WTC11 (cell line): Measurements from ENCODE around the gene MOB1B. TPM values are rescaled to one million over a fixed set of nuclear protein-coding genes. Genes with fewer than 3 reads are reported as not detected.
"Not testable (repeated sequence)": the region's sequence is repeated elsewhere in the genome, so short reads cannot be mapped to it uniquely, and the experiment has no call there.

Experiments
- ATAC-seq: fragments of 200-7000 bp; cut with Tn5 transposase; 2 replicates; pipeline ENCODE4 v1.10.0; 2021; ENCODE audit warnings: mild to moderate bottlenecking, moderate library complexity
- CTCF ChIA-PET: fragments of 300-600 bp; sonication (Branson Sonifier 250); formaldehyde crosslinking; loops from one replicate; lab custom pipeline; 2021; ENCODE audit warnings: antibody characterized with exemption; lab: Charles Lee
- POLR2A ChIA-PET: fragments of 350-600 bp; sonication (Branson Sonifier 250); formaldehyde crosslinking; loops from one replicate; lab custom pipeline; 2021; ENCODE audit warnings: antibody characterized with exemption; lab: Charles Lee
- DNase-seq: peaks from one replicate; pipeline ENCODE4 v3.0.0; 2021; ENCODE audit warnings: low spot score
- H3K27ac Mint-ChIP-seq: 2 replicates; pipeline ENCODE4 v1.8.0; 2021; ENCODE audit warnings: mixed read lengths
- H3K27me3 Mint-ChIP-seq: 2 replicates; pipeline ENCODE4 v1.8.0; 2021; ENCODE audit warnings: low read depth, mild to moderate bottlenecking, moderate library complexity, mixed read lengths
- H3K36me3 Mint-ChIP-seq: 2 replicates; pipeline ENCODE4 v1.8.0; 2021; ENCODE audit warnings: mixed read lengths
- H3K4me1 Mint-ChIP-seq: 2 replicates; pipeline ENCODE4 v1.8.0; 2022; ENCODE audit warnings: mixed read lengths
- H3K4me3 Mint-ChIP-seq: 2 replicates; pipeline ENCODE4 v1.8.0; 2021; ENCODE audit warnings: mild to moderate bottlenecking, moderate library complexity, mixed read lengths
- H3K9me3 Mint-ChIP-seq: 2 replicates; pipeline ENCODE4 v1.8.0; 2021; ENCODE audit warnings: mixed read lengths
- CREM ChIP-seq: sonication (generic); formaldehyde crosslinking; IDR thresholded peaks from 2 replicates; pipeline ENCODE4 v1.8.1; 2022; ENCODE audit warnings: mild to moderate bottlenecking, missing genetic modification reagents, moderate library complexity
- ELF4 ChIP-seq: sonication (generic); formaldehyde crosslinking; IDR thresholded peaks from 2 replicates; pipeline ENCODE4 v1.8.1; 2022; ENCODE audit warnings: low read depth, mild to moderate bottlenecking, moderate library complexity, missing genetic modification reagents
- ERG ChIP-seq: fragments of 250-450 bp; sonication (Bioruptor Pico); IDR thresholded peaks from 2 replicates; pipeline ENCODE4 v1.8.0; 2021; ENCODE audit warnings: mild to moderate bottlenecking
- KAT7 ChIP-seq: sonication (generic); formaldehyde crosslinking; IDR thresholded peaks from 2 replicates; pipeline ENCODE4 v1.8.1; 2023; ENCODE audit warnings: missing genetic modification reagents, mild to moderate bottlenecking, borderline replicate concordance
- MYBL2 ChIP-seq: sonication (generic); formaldehyde crosslinking; IDR thresholded peaks from 2 replicates; pipeline ENCODE4 v1.8.1; 2023; ENCODE audit warnings: mild to moderate bottlenecking, moderate library complexity, missing genetic modification reagents
- NFATC4 ChIP-seq: fragments of 250-450 bp; sonication (Bioruptor Pico); IDR thresholded peaks from 2 replicates; pipeline ENCODE4 v1.9.0; 2021; ENCODE audit warnings: mild to moderate bottlenecking
- NFE2L1 ChIP-seq: sonication (generic); formaldehyde crosslinking; IDR thresholded peaks from 2 replicates; pipeline ENCODE4 v1.8.1; 2023; ENCODE audit warnings: missing genetic modification reagents
- NR1H2 ChIP-seq: sonication (generic); formaldehyde crosslinking; IDR thresholded peaks from 2 replicates; pipeline ENCODE4 v1.9.0; 2021; ENCODE audit warnings: mild to moderate bottlenecking, moderate library complexity, missing genetic modification reagents
- PRDM15 ChIP-seq: sonication (generic); formaldehyde crosslinking; IDR thresholded peaks from 2 replicates; pipeline ENCODE4 v1.8.0; 2022; ENCODE audit warnings: missing genetic modification reagents
- SMAD3 ChIP-seq: sonication (generic); formaldehyde crosslinking; IDR thresholded peaks from 2 replicates; pipeline ENCODE4 v1.8.0; 2022; ENCODE audit warnings: missing genetic modification reagents, mild to moderate bottlenecking, borderline replicate concordance
- STAT6 ChIP-seq: sonication (generic); formaldehyde crosslinking; conservative IDR thresholded peaks from 2 replicates; pipeline ENCODE4 v1.8.1; 2023; ENCODE audit warnings: mild to moderate bottlenecking, low read depth, missing genetic modification reagents, moderate library complexity
- TCF7 ChIP-seq: sonication (generic); formaldehyde crosslinking; IDR thresholded peaks from 2 replicates; pipeline ENCODE4 v1.8.0; 2022; ENCODE audit warnings: mild to moderate bottlenecking, low read depth, missing genetic modification reagents, moderate library complexity
- ZBTB21 ChIP-seq: sonication (generic); formaldehyde crosslinking; IDR thresholded peaks from 2 replicates; pipeline ENCODE4 v1.8.1; 2023; ENCODE audit warnings: mild to moderate bottlenecking, missing genetic modification reagents, borderline replicate concordance
- ZMAT4 ChIP-seq: fragments of 250-450 bp; sonication (Bioruptor Pico); IDR thresholded peaks from 2 replicates; pipeline ENCODE4 v1.9.0; 2021; ENCODE audit warnings: mild to moderate bottlenecking
- ZNF219 ChIP-seq: sonication (generic); formaldehyde crosslinking; IDR thresholded peaks from 2 replicates; pipeline ENCODE4 v1.8.0; 2023; ENCODE audit warnings: missing genetic modification reagents, mild to moderate bottlenecking, borderline replicate concordance
- total RNA-seq: library from RNA; stranded (reverse); gene quantifications from 3 replicates; pipeline ENCODE4 v1.2.3, GENCODE V29; 2021

The MOB1B gene
- total RNA-seq, 1 experiment from 2014 or later: 28.0 TPM

GRCh38 chr4:70997036-70997435 lies 94.9 kb downstream of the MOB1B start (continued):
- TF ChIP-seq ZMAT4 (CRISPR knock-in tag) (no peak), ELF4 (no peak), STAT6 (CRISPR knock-in tag) (no peak), NR1H2 (no peak), ZNF219 (CRISPR knock-in tag) (no peak), NFATC4 (CRISPR knock-in tag) (no peak), TCF7 (CRISPR knock-in tag) (no peak), ERG (CRISPR knock-in tag) (no peak)

GRCh38 chr4:70997546-70997945 lies 95.4 kb downstream of the MOB1B start:
- TF ChIP-seq NFE2L1 (no peak), ZBTB21 (CRISPR knock-in tag) (no peak), CREM (CRISPR knock-in tag) (no peak), KAT7 (CRISPR knock-in tag) (no peak), SMAD3 (CRISPR knock-in tag) (no peak), MYBL2 (CRISPR knock-in tag) (no peak), PRDM15 (no peak)
- no peak overlapping the region for H3K4me3 Mint-ChIP-seq

GRCh38 chr4:70999639-71000038 lies 97.5 kb downstream of the MOB1B start:
- H3K27me3 Mint-ChIP-seq, CTCF ChIA-PET, H3K4me3 Mint-ChIP-seq, ATAC-seq, POLR2A ChIA-PET, H3K27ac Mint-ChIP-seq, DNase-seq: not testable (repeated sequence)
- peaks cover 56% of the 10 kb centered on the region for H3K4me1 Mint-ChIP-seq
- H3K36me3 Mint-ChIP-seq: peaks cover 42% of the 10 kb centered on the region
- peaks cover 21% of the 10 kb centered on the region for H3K9me3 Mint-ChIP-seq

More at GRCh38 chr4:70997546-70997945, 95.4 kb downstream of the MOB1B start:
- Mint-ChIP-seq H3K27ac (no peak overlapping the region), H3K27me3 (no peaks in the 10 kb centered on the region), H3K9me3 (peaks cover 27% of the 10 kb centered on the region), H3K4me1 (peaks cover 47% of the 10 kb centered on the region), H3K36me3 (peaks cover 48% of the 10 kb centered on the region)
- POLR2A ChIA-PET: no interaction called here
- DNase-seq (no peak), ATAC-seq (no peak)
- CTCF ChIA-PET: no interaction called here

- Mint-ChIP-seq H3K36me3 (peaks cover 42% of the 10 kb centered on the region), H3K4me1 (peaks cover 44% of the 10 kb centered on the region), H3K9me3 (peaks cover 21% of the 10 kb centered on the region)
- POLR2A ChIA-PET, H3K27ac Mint-ChIP-seq, DNase-seq, H3K4me3 Mint-ChIP-seq, ATAC-seq, H3K27me3 Mint-ChIP-seq: not testable (repeated sequence)
- CTCF ChIA-PET: interaction anchor here (2.0 kb wide), 1 partner anchor 9 kb away, joined by 7 read pairs; no protein-coding TSS in a partner anchor
Measured at GRCh38 chr4:71001363-71001762, 99.2 kb downstream of the MOB1B start.
